Sciatic nerve (tissue), 2 donors: ENCODE data around the gene BBS12. TPM values are rescaled to one million over a fixed set of nuclear protein-coding genes. Genes with fewer than 3 reads are reported as not detected.
A peak's percentile ranks its signal among the peaks of the same experiment; 100 is the strongest.
"Not testable (repeated sequence)": the region's sequence is repeated elsewhere in the genome, so short reads cannot be mapped to it uniquely, and the experiment has no call there.

Experiments
- ATAC-seq: fragments of 200-7000 bp; cut with Tn5 transposase; one replicate; pipeline ENCODE4 v1.9.1; 2020; ENCODE audit warnings: mild to moderate bottlenecking, moderate library complexity
- DNase-seq: peaks from one replicate; pipeline ENCODE4 v3.0.0-alpha.2; 2020; ENCODE audit warnings: low spot score
- intact Hi-C: fragments of 100-400 bp; cut with DNase I; formaldehyde crosslinking; loops from one replicate; pipeline ENCODE4 v1.14.2; 2022
- total RNA-seq: library from RNA; stranded (reverse); fragmentation: NEBNext Ultra II Directional; extraction: Animal tissue kit (Norgen Biotek cat#: 25700); gene quantifications from one replicate; pipeline ENCODE4 v1.2.1, GENCODE V29; 2021
- donor health status: DM: no; HTN: no; CAD: no.
- donor health status: DM: no; HTN: no; CAD: no.

BBS12 gene
- total RNA-seq, 1 donor from 2014 or later, result 4.2 TPM

DNA sequence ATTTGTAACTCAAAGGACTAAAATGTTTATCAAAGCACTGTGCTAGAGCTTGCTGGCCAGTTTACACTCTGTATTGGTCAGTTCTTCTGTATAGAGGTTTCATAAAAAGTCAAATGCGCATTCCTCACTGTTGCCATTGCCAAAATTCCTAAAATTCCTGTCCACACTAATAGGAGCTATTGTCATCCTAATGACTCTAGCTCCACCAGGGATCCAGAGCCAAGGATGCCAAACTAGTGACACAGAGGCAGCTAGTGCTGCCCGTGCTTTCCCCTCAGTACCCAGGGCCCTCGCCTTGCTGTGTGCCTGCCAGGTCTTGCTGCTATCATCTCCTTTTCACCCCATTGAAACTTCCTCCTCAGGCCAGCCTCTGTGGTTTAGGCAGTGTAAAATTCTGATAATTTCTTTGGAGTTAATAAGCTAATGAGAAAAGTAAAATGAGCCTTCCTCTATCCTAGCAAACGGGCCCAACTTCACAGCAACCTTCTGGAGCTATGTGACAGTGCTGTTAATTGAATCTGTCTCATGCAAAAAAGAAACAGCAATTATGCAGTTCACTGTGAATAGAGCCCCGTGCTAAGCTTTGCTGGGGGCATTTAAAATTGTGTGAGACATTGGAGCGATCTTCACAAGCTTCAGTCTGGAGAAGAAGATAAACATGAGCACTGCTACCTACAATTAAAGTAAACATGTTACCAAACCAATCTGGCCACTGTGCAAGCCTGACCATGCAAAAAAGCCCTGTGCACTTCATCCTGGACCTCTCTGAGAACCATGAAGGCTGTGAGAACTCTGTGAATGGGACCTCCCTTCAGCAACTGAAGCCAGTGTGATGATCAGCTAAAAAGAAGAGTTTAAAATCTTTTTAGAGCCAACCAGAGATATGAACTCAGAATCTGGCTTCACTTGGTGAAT, 51.1 kb downstream of the BBS12 start:
- ATAC-seq, result peak; percentile 88
- DNase-seq, result no peak
- intact Hi-C loops, result no loop called here

GRCh38 chr4:122784261-122784660, 51.8 kb downstream of the BBS12 start:
- DNase-seq (no peak), ATAC-seq (no peak)
- intact Hi-C loops, result no loop called here

- DNase-seq, result no peak
- intact Hi-C loops, result no loop called here
- ATAC-seq, result no peak
Measured at GRCh38 chr4:122785099-122785498, 52.6 kb downstream of the BBS12 start.

DNA sequence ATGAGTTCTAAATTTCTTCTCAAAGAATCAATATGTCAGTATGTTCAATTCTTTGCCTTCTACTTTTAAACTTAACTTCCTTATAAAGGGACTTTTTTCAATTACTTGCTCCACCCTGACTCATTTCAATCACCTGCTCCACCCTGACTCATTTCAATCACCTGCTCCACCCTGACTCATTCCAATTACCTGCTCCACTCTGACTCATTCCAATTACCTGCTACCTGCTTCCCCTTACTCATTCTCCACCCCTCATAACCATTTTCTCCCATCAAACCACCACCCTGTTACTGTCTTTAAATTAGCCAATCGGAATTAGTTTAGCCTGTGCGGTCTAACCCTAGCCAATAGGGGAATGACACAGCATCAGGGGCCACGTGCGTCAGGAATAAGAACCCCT, 53.8 kb downstream of the BBS12 start:
- ATAC-seq, intact Hi-C loops, DNase-seq: not testable (repeated sequence)

- intact Hi-C loops, DNase-seq, ATAC-seq: not testable (repeated sequence)
Measured at GRCh38 chr4:122786920-122787319, 54.4 kb downstream of the BBS12 start.

GRCh38 chr4:122787940-122788339, 55.4 kb downstream of the BBS12 start:
- DNase-seq (no peak), ATAC-seq (peak; percentile 15)
- intact Hi-C loops, result no loop called here

- ATAC-seq, result no peak
- no peak for DNase-seq
- intact Hi-C loops, result no loop called here
Measured at GRCh38 chr4:122788935-122789334, 56.4 kb downstream of the BBS12 start.

DNA sequence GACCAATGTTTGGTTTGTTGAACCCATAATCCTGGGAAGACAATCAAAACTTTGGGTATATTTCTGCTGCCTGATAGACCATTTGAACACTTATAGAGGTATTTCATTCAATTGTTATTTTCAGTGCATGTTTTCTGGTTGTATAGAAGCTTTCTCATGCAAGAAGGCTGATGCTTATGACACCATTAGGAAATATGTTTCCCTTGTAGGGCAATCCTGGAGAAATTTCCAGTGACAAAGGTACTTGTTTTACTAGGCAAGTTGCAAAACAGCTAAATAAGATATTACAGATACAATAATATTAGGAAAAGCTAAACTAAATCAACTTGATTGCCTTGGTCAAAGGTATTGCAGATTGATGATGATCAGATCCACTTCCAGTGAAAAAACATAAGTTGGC, 61.3 kb downstream of the BBS12 start:
- ATAC-seq, result no peak
- intact Hi-C loops, result no loop called here

More for the DNA sequence above, 61.3 kb downstream of the BBS12 start:
- no peak for DNase-seq

Other genes with a start within 250 kb of the BBS12 start
- gene IL21, start 111.6 kb upstream of the BBS12 start, total RNA-seq, result not detected
- gene FGF2, start 94.1 kb downstream of the BBS12 start, total RNA-seq, result 30.5 TPM
- 7.7 TPM for gene NUDT6, start 189.9 kb downstream of the BBS12 start, total RNA-seq